RPMI7951 (cell line): ENCODE results near the gene SULT1C4. TPM values are rescaled to one million over a fixed set of nuclear protein-coding genes. Genes with fewer than 3 reads are reported as not detected.

ENCODE experiments used
- DNase-seq: peaks from one replicate; pipeline ENCODE4 v3.0.0-alpha.2; 2012; ENCODE audit warnings: low read depth
- total RNA-seq: library from RNA; depleted of rRNA; stranded (reverse); fragments of >200 nt; shearing (Covaris generic); gene quantifications from 2 replicates; pipeline ENCODE4 v1.2.3, GENCODE V29; 2014

The SULT1C4 gene
- total RNA-seq, 1 experiment from 2014 or later, result not detected

DNA sequence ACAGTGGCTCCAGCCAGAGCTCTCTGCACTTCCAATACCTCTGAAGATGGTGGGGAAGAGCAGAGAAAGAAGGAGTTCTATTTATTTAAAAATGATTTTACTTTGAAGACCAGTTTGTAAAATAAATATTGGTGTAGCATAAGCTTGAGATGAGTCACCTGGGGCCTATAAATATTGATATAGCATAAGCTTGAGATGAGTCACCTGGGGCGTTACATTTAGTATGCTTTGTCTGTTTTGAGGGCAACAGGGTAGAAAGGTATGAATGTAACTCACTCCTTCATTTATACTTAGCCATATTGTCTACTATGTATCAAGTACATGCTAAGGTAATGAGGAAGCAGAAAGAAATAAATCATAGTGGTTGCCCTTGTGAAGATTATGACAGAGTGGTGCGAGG, 7.7 kb upstream of the SULT1C4 start:
- DNase-seq, result no peak

DNA sequence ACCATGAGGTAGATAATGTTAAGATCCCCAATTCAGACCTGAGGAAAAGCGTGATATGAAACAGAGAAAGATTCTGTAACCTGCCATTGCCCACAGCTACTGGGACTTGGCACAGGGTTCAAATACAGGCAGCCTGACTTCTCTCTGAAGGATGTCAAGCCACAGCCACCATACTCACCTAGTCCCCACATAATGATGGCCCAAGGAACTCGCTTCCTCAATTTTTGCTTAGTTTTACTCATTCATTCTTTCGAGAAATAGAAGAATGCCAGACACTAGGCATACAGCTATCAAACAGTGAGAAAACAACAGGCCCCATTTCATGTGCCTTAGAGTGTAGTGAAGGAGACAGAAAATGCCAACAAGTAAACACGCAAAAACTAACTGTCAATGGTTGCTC, 980 bp upstream of the SULT1C4 start:
- DNase-seq, result no peak

DNA sequence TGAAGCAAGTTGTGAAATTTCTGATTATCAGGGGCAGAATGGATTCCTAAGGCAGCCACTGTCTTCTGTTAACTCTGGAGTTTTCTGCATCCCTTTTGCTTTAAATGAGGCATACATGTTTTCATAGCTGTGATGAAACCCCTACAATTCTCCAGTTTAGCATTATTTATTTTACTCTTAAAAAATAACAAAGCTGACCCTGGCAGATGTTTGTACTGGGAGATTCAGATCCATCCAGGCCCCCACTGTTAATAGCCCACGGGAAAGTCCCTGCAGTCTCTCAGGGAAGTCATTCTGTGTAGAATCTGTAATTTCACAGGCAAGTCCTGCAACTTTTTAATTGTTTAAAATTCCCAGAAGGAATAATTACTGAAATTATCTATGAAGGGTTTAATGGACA, 353 bp upstream of the SULT1C4 start:
- DNase-seq, result no peak

DNA sequence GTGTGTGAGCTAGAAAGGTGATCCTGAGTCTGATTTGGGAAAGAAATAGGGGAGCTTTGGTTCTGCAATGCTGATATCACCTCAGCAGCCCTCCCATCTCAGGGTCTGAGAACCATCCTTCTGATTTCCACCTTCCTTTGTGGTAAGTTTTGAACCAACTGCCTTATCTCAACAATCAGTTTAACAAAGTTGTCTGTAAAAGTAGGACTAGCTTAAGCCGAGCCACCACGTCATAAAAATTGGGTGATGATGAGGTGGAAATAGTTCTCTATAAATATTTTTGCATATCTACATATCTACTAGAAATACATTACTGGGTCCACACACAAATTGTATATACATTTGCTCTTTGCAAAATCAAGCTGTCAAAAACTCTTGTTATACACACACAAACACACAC, 1.1 kb downstream of the SULT1C4 start:
- DNase-seq, result no peak

- no peak for DNase-seq
Measured at GRCh38 chr2:108382196-108382595, 4.4 kb downstream of the SULT1C4 start.

GRCh38 chr2:108383146-108383830, 5.5 kb downstream of the SULT1C4 start:
- peak; percentile 34 for DNase-seq

GRCh38 chr2:108384662-108385393, 7.1 kb downstream of the SULT1C4 start:
- no peak for DNase-seq

GRCh38 chr2:108385411-108386071, 7.8 kb downstream of the SULT1C4 start:
- no peak for DNase-seq

DNA sequence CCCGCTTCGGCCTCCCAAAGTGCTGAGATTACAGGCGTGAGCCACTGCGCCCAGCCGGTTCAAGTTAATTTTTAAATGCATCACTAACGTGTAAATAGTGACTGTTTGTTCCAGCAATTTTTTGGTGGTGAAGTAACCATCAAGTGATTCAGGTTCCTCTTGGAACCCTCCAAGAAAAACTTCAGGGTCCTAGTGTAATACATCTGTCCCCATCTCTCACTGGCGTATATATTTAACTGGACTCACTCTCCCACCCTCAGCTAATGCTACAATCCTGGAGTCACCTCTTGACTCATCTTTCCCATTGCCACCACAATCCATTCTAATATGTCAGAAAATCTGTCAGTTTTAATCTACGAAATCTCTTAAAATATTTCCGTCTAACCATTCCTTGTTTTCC, 10.3 kb downstream of the SULT1C4 start:
- no peak for DNase-seq

- no peak for DNase-seq
Measured at GRCh38 chr2:108390340-108390739, 12.6 kb downstream of the SULT1C4 start.

GRCh38 chr2:108392029-108392428, 14.3 kb downstream of the SULT1C4 start:
- no peak for DNase-seq

- DNase-seq, result no peak
Measured at GRCh38 chr2:108393197-108393596, 15.4 kb downstream of the SULT1C4 start.

GRCh38 chr2:108395155-108395554, 17.4 kb downstream of the SULT1C4 start:
- DNase-seq, result no peak

GRCh38 chr2:108396845-108397244, 19.1 kb downstream of the SULT1C4 start:
- DNase-seq, result peak; percentile 67

DNA sequence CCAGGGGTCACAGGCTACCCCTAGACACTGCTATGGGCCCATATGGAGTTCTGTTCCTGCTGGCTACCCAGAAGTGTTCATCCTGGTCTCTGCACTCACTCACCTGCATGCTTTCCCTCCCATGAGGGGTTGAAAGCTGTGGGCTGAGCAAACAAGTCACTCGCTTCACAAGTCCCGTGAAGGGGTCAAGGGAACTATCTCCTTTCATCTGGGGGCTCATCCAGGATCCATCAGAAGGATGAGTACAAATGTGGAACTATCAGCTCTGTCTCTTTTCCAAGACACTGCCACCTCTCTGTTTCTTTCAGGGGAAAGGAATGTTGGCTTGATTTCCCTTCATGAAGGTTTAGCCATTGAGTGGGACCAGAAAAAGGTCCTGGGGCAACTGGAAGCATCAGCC, 21.7 kb downstream of the SULT1C4 start:
- DNase-seq, result no peak

GRCh38 chr2:108401800-108402199, 24.0 kb downstream of the SULT1C4 start:
- DNase-seq, result no peak

GRCh38 chr2:108403494-108403893, 25.7 kb downstream of the SULT1C4 start:
- peak; percentile 98 for DNase-seq

- DNase-seq, result no peak
Measured at GRCh38 chr2:108404784-108405397, 27.1 kb downstream of the SULT1C4 start.

GRCh38 chr2:108407864-108408729, 30.3 kb downstream of the SULT1C4 start:
- no peak for DNase-seq

DNA sequence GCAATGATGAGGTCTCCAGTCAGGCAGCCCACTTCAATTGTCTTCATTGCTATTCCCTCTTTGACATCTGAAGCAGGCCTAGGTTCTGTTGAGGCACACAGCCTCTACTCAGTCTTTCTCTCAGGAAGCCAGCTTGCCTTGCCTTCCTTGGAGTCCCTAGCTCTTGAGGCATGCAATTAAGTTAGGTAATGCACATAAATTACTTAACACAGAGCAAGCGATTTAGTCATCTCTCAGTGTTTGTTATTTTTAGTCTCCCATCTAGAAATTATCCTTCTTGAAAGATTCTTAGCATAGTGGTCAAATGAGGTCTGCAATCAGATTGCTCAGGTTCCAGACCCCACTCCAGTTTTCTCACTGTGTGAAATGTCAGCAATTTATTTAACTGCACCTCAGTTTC, 32.0 kb downstream of the SULT1C4 start:
- DNase-seq, result peak; percentile 37

DNA sequence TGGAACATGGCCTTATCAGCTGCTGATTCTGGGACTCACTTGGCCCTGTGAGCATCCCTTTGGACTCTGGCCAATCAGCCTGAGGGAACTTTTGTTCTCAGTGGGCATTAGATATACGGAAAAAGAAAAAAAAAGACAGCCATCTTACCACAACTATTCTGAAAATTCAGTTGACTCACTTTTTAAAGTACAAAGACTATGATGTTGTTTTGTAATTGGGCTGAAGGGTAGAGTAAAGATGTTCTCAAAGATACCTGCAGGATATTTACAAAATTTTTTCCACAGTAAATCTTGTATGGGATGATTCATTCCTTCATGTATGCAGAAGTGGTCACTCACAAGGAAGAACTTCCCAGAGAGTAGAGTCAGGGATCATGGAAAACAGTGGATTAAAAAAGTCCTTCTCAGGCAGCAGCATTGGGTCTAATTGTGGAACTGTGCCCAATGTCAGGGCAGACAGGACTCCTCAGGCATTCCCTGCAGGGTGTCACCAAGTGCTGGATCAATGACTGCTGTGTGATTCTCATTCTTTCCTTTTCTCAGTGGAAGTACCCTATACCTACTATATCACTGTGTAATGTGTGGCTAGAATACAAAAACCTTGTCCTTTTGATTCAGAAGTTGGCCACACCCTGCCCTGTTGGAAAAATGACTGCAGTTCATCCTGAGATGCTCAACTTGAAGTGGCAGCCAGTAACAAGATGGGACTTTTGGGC, 35.4 kb downstream of the SULT1C4 start:
- peak; percentile 99 for DNase-seq
